Psoas muscle (tissue), 8 donors: Measurements from ENCODE around the gene SAA2. TPM values are rescaled to one million over a fixed set of nuclear protein-coding genes. Genes with fewer than 3 reads are reported as not detected.
"Not testable (repeated sequence)": the region's sequence is repeated elsewhere in the genome, so short reads cannot be mapped to it uniquely, and the experiment has no call there.

Experiments used
- ATAC-seq, 4 donors: fragments of 200-7000 bp; cut with Tn5 transposase; one replicate each; pipeline ENCODE4 v1.9.1; 2020; ENCODE audit warnings: moderate library complexity in 3 of 4, mild to moderate bottlenecking in 2 of 4
- DNase-seq, 2 donors: peaks; one replicate each; pipeline ENCODE4 v3.0.0-alpha.2; 2020
- H3K27ac ChIP-seq: fragments of 200-600 bp; one replicate; pipeline ENCODE4 v1.8.0; 2022
- H3K27me3 ChIP-seq, 3 donors: fragments of 200-600 bp in 1 of 3; one replicate each; pipeline versions ENCODE4 v1.6.1 to v1.8.0; 2013 to 2022; ENCODE audit warnings: low read length in 2 of 3, mild to moderate bottlenecking in 2 of 3, moderate library complexity in 1 of 3; ENCODE audit not compliant: insufficient read depth in 3 of 3
- H3K36me3 ChIP-seq, 2 donors: fragments of 200-600 bp in 1 of 2; one replicate each; pipeline versions ENCODE4 v1.6.1 to v1.8.0; 2013 to 2022; ENCODE audit warnings: low read depth in 1 of 2, mild to moderate bottlenecking in 1 of 2, moderate library complexity in 1 of 2; ENCODE audit not compliant: insufficient read depth in 1 of 2
- H3K4me1 ChIP-seq: fragments of 200-600 bp; one replicate; pipeline ENCODE4 v1.8.0; 2022
- H3K4me3 ChIP-seq: fragments of 200-600 bp; one replicate; pipeline ENCODE4 v1.8.0; 2022; ENCODE audit warnings: mild to moderate bottlenecking
- H3K9me3 ChIP-seq: fragments of 200-600 bp; one replicate; pipeline ENCODE4 v1.8.0; 2022
- WGBS, 3 donors: extraction: QIAGEN DNeasy Blood & Tissue Kit; methylation state at CpG; one replicate each; pipeline versions ENCODE4 v1.1.6 to v1.1.7; 2013; 5-methylcytosine and 5-hydroxymethylcytosine counted together
- intact Hi-C, 2 donors: fragments of 100-400 bp; cut with DNase I; formaldehyde crosslinking; loops; one replicate each; pipeline versions ENCODE4 v1.11.0 to v1.14.2; 2022
- polyA plus RNA-seq, 3 donors: library from polyadenylated mRNA; stranded (reverse); fragments of 200-250 nt; gene quantifications; one replicate each; pipeline ENCODE4 v1.2.3, GENCODE V29; 2013
- total RNA-seq, 4 donors: library from RNA; stranded (reverse); fragmentation: NEBNext Ultra II Directional in 2 of 4; extraction: Animal tissue kit (Norgen Biotek cat#: 25700) in 2 of 4; gene quantifications; one replicate each; pipeline versions ENCODE4 v1.2.1 to v1.2.4, GENCODE V29; 2021 to 2023
- TF ChIP-seq, protein P1 (sequence below): fragments of 200-600 bp; IDR thresholded peaks from one replicate; pipeline ENCODE4 v1.8.0; 2022; ENCODE audit warnings: antibody characterized with exemption
- donor health status: healthy with polysubstance abuse.
- donor health status: DM: no; HTN: no; CAD: no; lungs with moderate emphysema.
- donor health status: Bipolar disorder and iron deficiency.
- donor health status: healthy.
- donor health status: DM: yes; HTN: yes; CAD: no.
- donor health status: DM: no; HTN: no; CAD: no.
- donor health status: DM: no; HTN: no; CAD: no.
- donor health status: DM: yes; HTN: yes; CAD: no.

Gene SAA2
- total and polyA plus RNA-seq, 7 donors, result 2.6 to 35.5 (median 11.3) TPM

DNA sequence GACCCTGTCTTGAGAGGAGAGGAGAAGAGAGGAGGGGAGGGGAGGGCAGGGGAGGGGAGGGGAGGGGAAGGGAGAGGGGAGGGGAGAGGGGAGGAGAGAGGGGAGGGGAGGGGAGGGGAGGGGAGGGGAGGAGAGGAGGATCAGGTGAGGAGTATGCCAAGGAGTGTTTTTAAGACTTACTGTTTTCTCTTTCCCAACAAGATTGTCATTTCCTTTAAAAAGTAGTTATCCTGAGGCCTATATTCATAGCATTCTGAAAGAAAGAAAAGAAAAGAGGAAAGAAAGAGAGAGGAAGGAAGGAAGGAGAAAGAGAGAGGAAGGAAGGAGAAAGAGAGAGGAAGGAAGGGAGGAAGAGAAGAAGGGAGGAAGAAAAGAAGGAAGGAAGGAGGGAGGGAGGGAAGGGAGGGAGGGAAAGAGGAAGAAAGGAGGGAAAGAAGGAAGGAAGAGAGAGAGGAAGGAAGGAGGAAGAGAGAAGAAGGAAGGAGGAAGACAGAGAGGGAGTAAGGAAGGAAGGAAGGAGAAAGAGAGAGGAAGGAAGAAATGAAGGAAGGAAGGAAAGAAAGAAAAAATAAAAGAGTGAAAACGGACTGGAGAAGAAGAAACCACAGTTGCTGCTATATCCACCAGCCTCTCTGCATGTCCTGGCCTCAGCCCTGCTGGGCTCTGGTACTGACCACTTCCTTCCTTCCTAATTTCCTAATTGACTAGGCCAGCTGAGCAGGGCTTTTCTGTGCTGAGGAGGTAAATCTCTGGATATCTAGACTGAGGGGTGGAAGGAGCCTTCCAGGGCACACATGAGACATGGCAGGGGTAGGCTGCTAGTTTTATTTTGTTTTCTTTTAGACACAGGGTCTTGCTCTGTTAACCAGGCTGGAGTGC lies 16.4 kb upstream of the SAA2 start:
- no peaks in the 10 kb centered on the region for H3K4me1 ChIP-seq
- H3K9me3 ChIP-seq, result no peaks in the 10 kb centered on the region
- no peak overlapping the region for H3K4me3 ChIP-seq
- TF ChIP-seq, protein P1, sequence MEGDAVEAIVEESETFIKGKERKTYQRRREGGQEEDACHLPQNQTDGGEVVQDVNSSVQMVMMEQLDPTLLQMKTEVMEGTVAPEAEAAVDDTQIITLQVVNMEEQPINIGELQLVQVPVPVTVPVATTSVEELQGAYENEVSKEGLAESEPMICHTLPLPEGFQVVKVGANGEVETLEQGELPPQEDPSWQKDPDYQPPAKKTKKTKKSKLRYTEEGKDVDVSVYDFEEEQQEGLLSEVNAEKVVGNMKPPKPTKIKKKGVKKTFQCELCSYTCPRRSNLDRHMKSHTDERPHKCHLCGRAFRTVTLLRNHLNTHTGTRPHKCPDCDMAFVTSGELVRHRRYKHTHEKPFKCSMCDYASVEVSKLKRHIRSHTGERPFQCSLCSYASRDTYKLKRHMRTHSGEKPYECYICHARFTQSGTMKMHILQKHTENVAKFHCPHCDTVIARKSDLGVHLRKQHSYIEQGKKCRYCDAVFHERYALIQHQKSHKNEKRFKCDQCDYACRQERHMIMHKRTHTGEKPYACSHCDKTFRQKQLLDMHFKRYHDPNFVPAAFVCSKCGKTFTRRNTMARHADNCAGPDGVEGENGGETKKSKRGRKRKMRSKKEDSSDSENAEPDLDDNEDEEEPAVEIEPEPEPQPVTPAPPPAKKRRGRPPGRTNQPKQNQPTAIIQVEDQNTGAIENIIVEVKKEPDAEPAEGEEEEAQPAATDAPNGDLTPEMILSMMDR, result no peak
- DNase-seq (no peak), ATAC-seq (no peak)
- intact Hi-C loops, result loop anchor here in 1 of 2 donors (10.0 kb wide), 1 partner anchor 720 kb away; the partner anchor contains the start of genes OTOG and USH1C
- H3K36me3 ChIP-seq, result no peaks in the 10 kb centered on the region
- no peak overlapping the region for H3K27ac ChIP-seq
- H3K27me3 ChIP-seq, result peaks cover 0 to 5% (median 0%) of the 10 kb centered on the region in 3 donors
- WGBS, 3 donors, result 44 to 69% (median 67%) methylated on average over 1 of the region's 1 CpG

DNA sequence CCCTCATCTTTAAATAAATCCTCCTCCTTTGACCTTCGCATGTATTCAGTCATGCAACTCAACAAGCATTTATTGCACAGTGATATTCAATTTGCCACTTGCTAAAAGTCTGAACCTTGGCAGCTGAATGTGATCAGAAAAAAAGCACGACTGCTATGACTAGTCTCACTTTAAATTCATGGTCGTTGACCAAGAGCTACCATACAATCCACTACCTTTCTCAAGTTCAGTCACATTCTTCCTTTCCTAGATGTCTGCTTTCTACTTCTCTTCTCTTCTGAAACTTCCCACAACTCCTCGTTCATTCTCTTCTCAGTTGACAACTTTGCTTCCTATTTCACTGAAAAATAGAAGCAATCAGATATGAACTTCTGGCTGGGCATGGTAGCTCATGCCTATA lies 15.6 kb upstream of the SAA2 start:
- no peaks in the 10 kb centered on the region for H3K9me3 ChIP-seq
- ATAC-seq (no peak), DNase-seq (no peak)
- intact Hi-C loops, result loop anchor here in 1 of 2 donors (10.0 kb wide), 1 partner anchor 719 kb away; the partner anchor contains the start of genes OTOG and USH1C
- H3K27me3 ChIP-seq, result peaks cover 0 to 5% (median 0%) of the 10 kb centered on the region in 3 donors
- H3K27ac ChIP-seq, result no peak overlapping the region
- H3K4me1 ChIP-seq, result no peaks in the 10 kb centered on the region
- WGBS, 3 donors, result 65 to 73% (median 65%) methylated on average over 4 of the region's 4 CpGs
- H3K4me3 ChIP-seq, result no peak overlapping the region
- no peaks in the 10 kb centered on the region for H3K36me3 ChIP-seq
- TF ChIP-seq, protein P1, result no peak

DNA sequence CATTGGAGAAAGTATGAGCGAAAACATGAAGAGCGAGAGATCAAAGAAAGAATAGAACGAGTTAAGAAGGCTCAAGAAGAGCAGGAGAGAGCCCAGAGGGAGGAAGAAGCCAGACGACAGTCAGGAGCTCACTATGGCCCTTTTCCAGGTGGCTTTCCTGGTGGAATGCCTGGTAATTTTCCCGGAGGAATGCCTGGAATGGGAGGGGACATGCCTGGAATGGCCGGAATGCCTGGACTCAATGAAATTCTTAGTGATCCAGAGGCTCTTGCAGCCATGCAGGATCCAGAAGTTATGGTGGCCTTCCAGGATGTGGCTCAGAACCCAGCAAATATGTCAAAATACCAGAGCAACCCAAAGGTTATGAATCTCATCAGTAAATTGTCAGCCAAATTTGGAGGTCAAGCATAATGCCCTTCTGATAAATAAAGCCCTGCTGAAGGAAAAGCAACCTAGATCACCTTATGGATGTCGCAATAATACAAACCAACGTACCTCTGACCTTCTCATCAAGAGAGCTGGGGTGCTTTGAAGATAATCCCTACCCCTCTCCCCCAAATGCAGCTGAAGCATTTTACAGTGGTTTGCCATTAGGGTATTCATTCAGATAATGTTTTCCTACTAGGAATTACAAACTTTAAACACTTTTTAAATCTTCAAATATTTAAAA lies 14.3 kb upstream of the SAA2 start:
- DNase-seq, H3K27ac ChIP-seq, H3K4me3 ChIP-seq, H3K4me1 ChIP-seq, H3K36me3 ChIP-seq, ATAC-seq, H3K9me3 ChIP-seq, H3K27me3 ChIP-seq: not testable (repeated sequence)
- WGBS, 3 donors, result 53 to 60% (median 58%) methylated on average over 8 of the region's 8 CpGs
- intact Hi-C loops, result loop anchor here in 1 of 2 donors (10.0 kb wide), 1 partner anchor 718 kb away; the partner anchor contains the start of genes OTOG and USH1C

DNA sequence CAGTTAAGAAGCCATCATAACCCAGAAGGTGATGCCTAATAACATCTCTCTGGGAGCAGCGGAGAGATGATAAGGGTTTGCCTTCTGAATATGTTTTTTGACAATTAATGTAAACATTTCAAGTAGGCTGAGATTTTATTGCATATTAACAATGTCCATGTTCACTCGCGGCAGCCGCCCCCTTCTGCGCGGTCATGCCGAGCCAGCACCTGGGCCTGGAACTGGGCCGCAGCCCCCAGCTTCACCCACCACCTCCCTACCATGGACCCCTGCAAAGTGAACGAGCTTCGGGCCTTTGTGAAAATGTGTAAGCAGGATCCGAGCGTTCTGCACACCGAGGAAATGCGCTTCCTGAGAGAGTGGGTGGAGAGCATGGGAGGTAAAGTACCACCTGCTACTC lies 13.3 kb upstream of the SAA2 start:
- no peak overlapping the region for H3K27ac ChIP-seq
- no peaks in the 10 kb centered on the region for H3K4me1 ChIP-seq
- H3K4me3 ChIP-seq, result no peak overlapping the region
- no peaks in the 10 kb centered on the region for H3K9me3 ChIP-seq
- no peak for ATAC-seq
- 90 to 96% (median 93%) methylated on average over 14 of the region's 14 CpGs for WGBS, 3 donors
- DNase-seq, result no peak
- H3K36me3 ChIP-seq, result no peaks in the 10 kb centered on the region
- intact Hi-C loops, result loop anchor here in 1 of 2 donors (10.0 kb wide), 1 partner anchor 717 kb away; the partner anchor contains the start of genes OTOG and USH1C
- H3K27me3 ChIP-seq, result peaks cover 0 to 5% (median 0%) of the 10 kb centered on the region in 3 donors
- TF ChIP-seq, protein P1, result no peak

DNA sequence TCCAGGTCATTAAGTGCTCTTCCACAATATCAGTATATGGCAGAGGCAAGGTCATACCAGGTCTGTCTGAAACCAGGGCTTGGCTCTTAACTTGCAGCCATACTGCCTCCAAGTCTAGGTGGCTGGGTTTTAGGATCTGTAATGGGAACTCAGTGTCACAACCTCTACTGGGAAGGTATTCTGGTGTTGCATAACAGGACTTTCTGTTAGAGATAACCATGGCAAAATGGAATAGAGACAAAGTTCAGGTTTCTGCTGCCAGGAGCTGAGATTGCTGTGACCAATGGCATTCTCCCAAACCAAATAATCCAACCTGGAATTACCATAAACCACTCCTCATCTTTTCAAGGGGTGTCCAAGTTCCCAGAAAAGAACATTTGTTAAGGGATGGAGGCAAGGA lies 10.8 kb upstream of the SAA2 start:
- Histone ChIP-seq H3K36me3 (no peaks in the 10 kb centered on the region), H3K27me3 (peaks cover 0 to 5% (median under 1%) of the 10 kb centered on the region in 3 donors), H3K27ac (no peak overlapping the region), H3K4me3 (no peak overlapping the region), H3K4me1 (no peaks in the 10 kb centered on the region), H3K9me3 (no peaks in the 10 kb centered on the region)
- intact Hi-C loops, result no loop called here
- no peak for DNase-seq
- ATAC-seq, result peak in 1 of 4 donors; percentile 71
- TF ChIP-seq, protein P1, result no peak
